ENCODE results near the gene PPP2R2B.

The PPP2R2B gene

DNA sequence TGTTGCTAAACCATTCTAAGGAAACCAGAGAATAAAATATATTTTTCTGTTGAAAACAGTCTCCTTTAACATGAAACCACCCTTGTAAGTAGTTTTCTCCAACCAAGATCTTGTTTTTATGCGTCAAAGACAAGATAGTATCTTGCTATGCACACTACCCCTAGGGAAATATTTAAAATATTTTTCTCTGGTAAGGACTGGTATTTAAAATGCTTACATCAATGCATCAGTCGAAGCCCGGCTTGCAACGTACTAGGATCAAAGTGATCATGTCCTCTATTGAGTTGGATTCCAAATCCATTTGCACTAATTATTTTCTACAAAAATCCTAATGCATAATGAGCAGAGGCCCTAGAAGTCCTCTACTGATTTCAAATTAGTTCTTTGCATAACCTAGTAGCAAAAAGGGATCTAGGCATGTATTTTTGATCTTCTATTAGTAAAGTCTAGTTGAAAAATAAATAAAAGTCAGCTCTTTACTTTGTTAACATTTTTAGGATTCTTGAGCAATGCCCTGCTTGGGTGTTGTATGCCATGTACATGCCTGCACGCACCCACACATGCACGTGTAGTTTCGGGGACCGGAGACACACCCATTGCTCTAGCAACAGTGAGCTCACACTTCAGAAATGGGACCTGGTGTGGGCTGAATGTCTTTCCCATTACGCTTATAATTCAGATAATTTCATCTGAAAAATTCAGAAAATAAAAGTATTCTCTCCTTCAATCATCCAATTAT, 197.5 kb downstream of the PPP2R2B start (continued):
- TF ChIP-seq BACH2 (CRISPR knock-in tag; IDR thresholded peaks at IDR 0.05; ENCODE audit: borderline replicate concordance) = no peak

- no peak for TF ChIP-seq GLIS3 (CRISPR knock-in tag; IDR thresholded peaks at IDR 0.05)
- no peak for TF ChIP-seq TOX (CRISPR knock-in tag; IDR thresholded peaks at IDR 0.05; ENCODE audit: borderline replicate concordance)
- TF ChIP-seq ZNF565 (CRISPR knock-in tag; conservative IDR thresholded peaks at IDR 0.05; ENCODE audit: low read depth) = no peak
- TF ChIP-seq ISL1 (CRISPR knock-in tag; IDR thresholded peaks at IDR 0.05) = no peak
- no peak for TF ChIP-seq PATZ1 (CRISPR knock-in tag; IDR thresholded peaks at IDR 0.05; ENCODE audit: borderline replicate concordance)
- no peak for TF ChIP-seq ESRRG (CRISPR knock-in tag; IDR thresholded peaks at IDR 0.05)
- no peak for TF ChIP-seq BACH2 (CRISPR knock-in tag; IDR thresholded peaks at IDR 0.05; ENCODE audit: borderline replicate concordance)
- TF ChIP-seq RARB (CRISPR knock-in tag; IDR thresholded peaks at IDR 0.05) = no peak
- TF ChIP-seq SNAI2 (CRISPR knock-in tag; IDR thresholded peaks at IDR 0.05) = no peak
- no peak for TF ChIP-seq CREB5 (CRISPR knock-in tag; IDR thresholded peaks at IDR 0.05; ENCODE audit: low read depth)
- ATAC-seq = no peak
Measured at GRCh38 chr5:146675636-146676035, 202.9 kb downstream of the PPP2R2B start.

DNA sequence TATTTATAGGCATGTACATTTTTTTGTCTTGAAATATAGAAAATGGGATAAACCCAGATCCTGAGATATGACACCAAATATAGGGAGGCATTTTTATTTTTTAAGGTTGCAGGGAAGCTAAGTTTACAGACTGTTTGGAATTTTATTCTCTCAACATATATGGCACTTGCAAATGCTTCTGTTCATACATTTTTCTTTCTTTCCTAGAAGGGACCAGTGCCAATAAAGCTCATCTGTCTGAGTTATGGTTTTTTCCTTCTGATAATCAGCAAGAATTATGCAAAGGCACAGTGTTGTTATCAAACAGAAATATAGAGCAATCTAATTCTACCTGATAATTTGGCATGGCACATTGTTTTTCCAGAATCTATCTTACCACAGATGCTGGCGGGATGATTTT, 205.7 kb downstream of the PPP2R2B start:
- no peak for TF ChIP-seq TCF4 (CRISPR knock-in tag; IDR thresholded peaks at IDR 0.05; ENCODE audit: borderline replicate concordance)
- TF ChIP-seq GLIS3 (CRISPR knock-in tag; IDR thresholded peaks at IDR 0.05) = no peak
- no peak for TF ChIP-seq ZNF70 (CRISPR knock-in tag; IDR thresholded peaks at IDR 0.05)
- TF ChIP-seq TOX (CRISPR knock-in tag; IDR thresholded peaks at IDR 0.05; ENCODE audit: borderline replicate concordance) = no peak
- TF ChIP-seq PATZ1 (CRISPR knock-in tag; IDR thresholded peaks at IDR 0.05; ENCODE audit: borderline replicate concordance) = no peak
- no peak for TF ChIP-seq POU6F1 (CRISPR knock-in tag; IDR thresholded peaks at IDR 0.05; ENCODE audit: borderline replicate concordance, low read depth)
- no peak for TF ChIP-seq ISL1 (CRISPR knock-in tag; IDR thresholded peaks at IDR 0.05)
- TF ChIP-seq ZNF565 (CRISPR knock-in tag; conservative IDR thresholded peaks at IDR 0.05; ENCODE audit: low read depth) = no peak
- TF ChIP-seq OSR1 (CRISPR knock-in tag; IDR thresholded peaks at IDR 0.05) = no peak
- TF ChIP-seq RARB (CRISPR knock-in tag; IDR thresholded peaks at IDR 0.05) = no peak
- TF ChIP-seq PPARA (CRISPR knock-in tag; IDR thresholded peaks at IDR 0.05; ENCODE audit: borderline replicate concordance) = no peak
- no peak for TF ChIP-seq CREB5 (CRISPR knock-in tag; IDR thresholded peaks at IDR 0.05; ENCODE audit: low read depth)
- no peak for TF ChIP-seq ZC3H10 (CRISPR knock-in tag; IDR thresholded peaks at IDR 0.05)
- TF ChIP-seq TSHZ2 (CRISPR knock-in tag; IDR thresholded peaks at IDR 0.05) = no peak
- no peak for ATAC-seq

Measured in SK-N-SH treated with all-trans-retinoic acid at 6 μM for 48 hours (cell line).